Liver (tissue), 9 donors: ENCODE data around the gene JAG1. TPM values are rescaled to one million over a fixed set of nuclear protein-coding genes. Genes with fewer than 3 reads are reported as not detected.

ENCODE experiments used
- DNase-seq: peaks from one replicate; pipeline ENCODE4 v3.0.0-alpha.2; 2017; ENCODE audit warnings: low spot score
- H3K27ac ChIP-seq, 2 donors: one replicate each; pipeline ENCODE4 v1.7.0; 2013; ENCODE audit warnings: inconsistent platforms in 2 of 2, low read length in 2 of 2, control low read depth in 1 of 2, low read depth in 1 of 2, mild to moderate bottlenecking in 1 of 2
- H3K27me3 ChIP-seq, 4 donors: one replicate each; pipeline versions ENCODE4 v1.6.1 to v1.7.0; 2013; ENCODE audit warnings: low read length in 3 of 4, inconsistent platforms in 1 of 4, mild to moderate bottlenecking in 1 of 4, moderate library complexity in 1 of 4; ENCODE audit not compliant: control insufficient read depth in 4 of 4, insufficient read depth in 4 of 4
- H3K36me3 ChIP-seq, 4 donors: one replicate each; pipeline versions ENCODE4 v1.6.1 to v1.7.0; 2013; ENCODE audit warnings: low read length in 3 of 4, mild to moderate bottlenecking in 3 of 4, low read depth in 1 of 4, moderate library complexity in 1 of 4; ENCODE audit not compliant: control insufficient read depth in 4 of 4, insufficient read depth in 3 of 4
- H3K4me1 ChIP-seq, 4 donors: one replicate each; pipeline versions ENCODE4 v1.6.1 to v1.7.0; 2013; ENCODE audit warnings: low read length in 3 of 4, mild to moderate bottlenecking in 3 of 4, moderate library complexity in 1 of 4; ENCODE audit not compliant: control insufficient read depth in 4 of 4, insufficient read depth in 4 of 4
- H3K4me3 ChIP-seq, 3 donors: one replicate each; pipeline versions ENCODE4 v1.6.1 to v1.7.0; 2013; ENCODE audit warnings: low read length in 3 of 3, control low read depth in 1 of 3, low read depth in 1 of 3, mild to moderate bottlenecking in 1 of 3
- H3K9ac ChIP-seq, 2 donors: one replicate each; pipeline ENCODE4 v1.7.0; 2013; ENCODE audit warnings: low read length in 2 of 2, mild to moderate bottlenecking in 2 of 2, moderate library complexity in 2 of 2, control low read depth in 1 of 2, low read depth in 1 of 2
- H3K9me3 ChIP-seq, 4 donors: one replicate each; pipeline versions ENCODE4 v1.6.1 to v1.7.0; 2013; ENCODE audit warnings: low read length in 3 of 4; ENCODE audit not compliant: control insufficient read depth in 4 of 4
- CTCF ChIP-seq: fragments of 150-350 bp; IDR thresholded peaks from 2 replicates; pipeline ENCODE4 v1.5.1; 2017; ENCODE audit warnings: improper control_type of control experiment, low read depth, low read length; ENCODE audit not compliant: missing input control
- EGR1 ChIP-seq, 2 donors: IDR thresholded peaks; 2 replicates each; pipeline ENCODE4 v1.6.1; 2016 to 2018; ENCODE audit warnings: antibody characterized with exemption in 2 of 2, low read depth in 2 of 2
- FOXA1 ChIP-seq: IDR thresholded peaks from 2 replicates; pipeline ENCODE4 v1.6.1; 2016; ENCODE audit warnings: antibody characterized with exemption
- FOXA2 ChIP-seq: IDR thresholded peaks from 2 replicates; pipeline ENCODE4 v1.6.1; 2016; ENCODE audit warnings: antibody characterized with exemption
- GABPA ChIP-seq, 2 donors: IDR thresholded peaks in 1 of 2; conservative IDR thresholded peaks in 1 of 2; 2 replicates each; pipeline ENCODE4 v1.6.1; 2016; ENCODE audit warnings: antibody characterized with exemption in 2 of 2, mild to moderate bottlenecking in 1 of 2, moderate library complexity in 1 of 2
- HNF4A ChIP-seq, 2 donors: conservative IDR thresholded peaks; 2 replicates each; pipeline ENCODE4 v1.6.1; 2016; ENCODE audit warnings: antibody characterized with exemption in 2 of 2, mild to moderate bottlenecking in 2 of 2
- HNF4G ChIP-seq: IDR thresholded peaks from 2 replicates; pipeline ENCODE4 v1.6.1; 2016; ENCODE audit warnings: antibody characterized with exemption
- JUND ChIP-seq, 2 donors: IDR thresholded peaks; 2 replicates each; pipeline ENCODE4 v1.6.1; 2016; ENCODE audit warnings: antibody characterized with exemption in 2 of 2
- MAX ChIP-seq: IDR thresholded peaks from 2 replicates; pipeline ENCODE4 v1.6.1; 2016; ENCODE audit warnings: antibody characterized with exemption
- NR2F2 ChIP-seq: IDR thresholded peaks from 2 replicates; pipeline ENCODE4 v1.6.1; 2016; ENCODE audit warnings: antibody characterized with exemption
- REST ChIP-seq: IDR thresholded peaks from 2 replicates; pipeline ENCODE4 v1.6.1; 2016; ENCODE audit warnings: antibody characterized with exemption, mild to moderate bottlenecking
- SP1 ChIP-seq: IDR thresholded peaks from 2 replicates; pipeline ENCODE4 v1.6.1; 2018; ENCODE audit warnings: antibody characterized with exemption, mild to moderate bottlenecking
- TAF1 ChIP-seq: conservative IDR thresholded peaks from 2 replicates; pipeline ENCODE4 v1.6.1; 2016; ENCODE audit warnings: antibody characterized with exemption, mild to moderate bottlenecking
- ZBTB33 ChIP-seq: IDR thresholded peaks from 2 replicates; pipeline ENCODE4 v1.6.1; 2016; ENCODE audit warnings: antibody characterized with exemption
- WGBS: extraction: QIAGEN DNeasy Blood & Tissue Kit; methylation state at CpG from one replicate; pipeline ENCODE4 v1.1.7; 2013; 5-methylcytosine and 5-hydroxymethylcytosine counted together
- polyA plus RNA-seq, 2 donors: library from polyadenylated mRNA; stranded (reverse) in 1 of 2; unstranded in 1 of 2; fragments of 200-250 nt in 1 of 2; fragments of >200 nt in 1 of 2; fragmentation: Nextera tagmentation in 1 of 2; extraction: Ambion mirVana in 1 of 2; gene quantifications; one replicate each; pipeline versions ENCODE4 v1.2.1 to v1.2.3, GENCODE V29; 2013 to 2015
- total RNA-seq, 2 donors: library from RNA; depleted of rRNA; stranded (reverse); fragments of >200 nt; gene quantifications; one replicate each; pipeline ENCODE4 v1.2.3, GENCODE V29; 2014
- donor health status: healthy.
- donor health status: healthy.
- donor health status: healthy.
- donor health status: healthy.
- donor health status: healthy.

Gene JAG1
- total and polyA plus RNA-seq, 4 donors, result 1.8 to 16.6 (median 4.6) TPM

DNA sequence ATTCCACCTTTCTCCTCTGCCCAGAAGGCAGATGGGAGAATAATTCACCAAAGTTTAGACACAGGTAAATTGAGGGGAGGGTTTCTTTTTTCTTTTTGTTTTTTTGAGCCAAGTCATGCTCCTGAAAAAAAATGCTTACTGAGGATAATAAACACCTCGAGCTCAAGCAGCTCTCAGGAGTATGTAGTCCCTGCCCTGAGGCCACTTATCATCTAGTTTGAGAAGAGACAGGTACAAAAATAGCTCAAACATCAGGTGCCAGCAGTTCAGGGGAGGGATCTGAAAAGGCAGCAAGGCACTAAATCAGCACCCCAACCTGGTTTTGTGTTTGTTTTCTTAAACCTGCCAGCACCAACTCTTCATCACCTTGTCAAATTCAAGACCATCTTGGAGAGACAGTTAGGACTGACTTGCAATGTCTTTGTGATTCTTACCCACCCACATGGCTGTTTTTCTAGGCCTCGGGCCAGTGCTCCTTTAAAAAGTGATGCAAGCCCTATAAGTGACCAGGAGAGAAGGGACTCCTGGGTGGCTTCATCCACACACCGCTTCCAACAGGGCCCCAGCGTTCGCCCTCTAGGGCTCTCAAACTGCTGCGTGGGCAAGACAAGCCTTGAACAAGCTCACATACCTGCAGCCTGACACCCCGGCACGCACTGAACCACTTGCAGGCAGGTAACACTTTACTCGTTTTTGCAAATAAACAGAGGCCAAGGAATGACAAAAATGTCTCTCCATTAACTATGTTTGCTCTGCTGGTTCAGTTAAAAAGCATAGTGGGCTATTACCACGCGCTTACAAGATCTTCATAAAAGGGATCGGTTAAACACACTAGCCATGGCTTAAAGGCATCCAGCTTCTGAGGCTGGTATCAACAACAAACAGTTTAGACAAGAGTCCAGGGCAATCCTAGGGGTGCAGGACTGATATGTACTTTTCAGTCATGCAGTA is 13.9 kb downstream of the JAG1 start:
- no peak for DNase-seq

More for the DNA sequence above, 13.9 kb downstream of the JAG1 start:
- Histone ChIP-seq H3K4me3 (no peak overlapping the region), H3K36me3 (peaks cover 0 to 7% (median 2%) of the 10 kb centered on the region in 4 donors), H3K27me3 (no peaks in the 10 kb centered on the region), H3K9me3 (no peaks in the 10 kb centered on the region), H3K27ac (no peak overlapping the region), H3K9ac (no peak overlapping the region), H3K4me1 (no peaks in the 10 kb centered on the region)
- TF ChIP-seq JUND (IDR thresholded peaks at IDR 0.05), result no peak
- TF ChIP-seq HNF4A (conservative IDR thresholded peaks at IDR 0.05), result no peak
- no peak for TF ChIP-seq REST
- TF ChIP-seq NR2F2, result no peak
- TF ChIP-seq EGR1 (IDR thresholded peaks at IDR 0.05; ENCODE audit: low read depth in 2 of 2), result no peak
- no peak for TF ChIP-seq TAF1
- no peak for TF ChIP-seq FOXA1
- TF ChIP-seq GABPA (IDR thresholded peaks at IDR 0.05 in 1 of 2, conservative IDR thresholded peaks at IDR 0.05 in 1 of 2), result no peak
- TF ChIP-seq SP1, result no peak
- no peak for TF ChIP-seq CTCF
- no peak for TF ChIP-seq MAX
- TF ChIP-seq HNF4G, result no peak
- TF ChIP-seq ZBTB33, result no peak
- TF ChIP-seq FOXA2, result no peak
- 86% methylated on average over 12 of the region's 12 CpGs for WGBS
